GM12878 (cell line): ENCODE results near the gene OPCML. TPM values are rescaled to one million over a fixed set of nuclear protein-coding genes. Genes with fewer than 3 reads are reported as not detected.

ENCODE experiments used
- ATAC-seq: fragments of 200-7000 bp; cut with Tn5 transposase; 3 replicates; pipeline ENCODE4 v1.9.1; 2020; ENCODE audit warnings: mild to moderate bottlenecking, moderate library complexity
- BruUV-seq: library from RNA; stranded (reverse); fragments of 400-500 nt; replicated peaks from 2 replicates; lab custom pipeline; 2021; lab: Mats Ljungman, UMichigan
- CTCF ChIA-PET: fragments of 300-600 bp; sonication (Branson Sonifier 250); formaldehyde crosslinking; extraction: SDS; loops from one replicate; lab custom pipeline; 2021; ENCODE audit warnings: inconsistent platforms; lab: Yijun Ruan, JAX
- POLR2A ChIA-PET: fragments of 350-600 bp; formaldehyde crosslinking; extraction: SDS; loops from one replicate; lab custom pipeline; 2021; ENCODE audit warnings: inconsistent platforms; lab: Charles Lee
- RAD21 ChIA-PET: fragments of 300-600 bp; sonication (Branson Sonifier 250); formaldehyde crosslinking; loops from one replicate; lab custom pipeline; 2023; ENCODE audit warnings: antibody characterized with exemption; ENCODE audit not compliant: unreplicated experiment; lab: Charles Lee
- SMC1A ChIA-PET: fragments of 300-600 bp; sonication (Branson Sonifier 250); formaldehyde crosslinking; loops from one replicate; lab custom pipeline; 2023; ENCODE audit not compliant: unreplicated experiment, uncharacterized antibody; lab: Charles Lee
- DNase-seq: peaks from one replicate; pipeline ENCODE4 v3.0.0-alpha.2; 2011; ENCODE audit warnings: low read depth, low spot score
- FAIRE-seq: peaks from 3 replicates; lab custom pipeline; 2011; peaks lifted over from hg19 to GRCh38; lab: Jason Lieb, UNC
- H2AFZ ChIP-seq: 2 replicates; pipeline ENCODE4 v1.6.0; 2011; ENCODE audit warnings: low read depth, low read length, control low read depth; ENCODE audit not compliant: control insufficient read depth
- H3K27ac ChIP-seq: 2 replicates; pipeline ENCODE4 v1.5.1; 2011; ENCODE audit warnings: control low read depth; ENCODE audit not compliant: control insufficient read depth, insufficient read depth
- H3K27me3 ChIP-seq, 2 experiments: replicated peaks in 1 of 2; 2 replicates each; pipeline versions ENCODE4 v1.6.0 to v1.6.1; 2011; ENCODE audit warnings: low read length in 1 of 2; ENCODE audit not compliant: control insufficient read depth in 2 of 2, insufficient read depth in 2 of 2
- H3K36me3 ChIP-seq, 2 experiments: 2 replicates each; pipeline ENCODE4 v1.5.1; 2011; ENCODE audit warnings: low read length in 1 of 2; ENCODE audit not compliant: control insufficient read depth in 2 of 2, insufficient read depth in 2 of 2
- H3K4me1 ChIP-seq: 2 replicates; pipeline ENCODE4 v1.6.1; 2011; ENCODE audit warnings: mild to moderate bottlenecking, low read length, moderate library complexity, mixed read lengths; ENCODE audit not compliant: control insufficient read depth, insufficient read depth
- H3K4me2 ChIP-seq: 2 replicates; pipeline ENCODE4 v1.6.0; 2011; ENCODE audit warnings: control low read depth; ENCODE audit not compliant: control insufficient read depth, insufficient read depth
- H3K4me3 ChIP-seq: fragments of 200-600 bp; sonication (generic); 2 replicates; pipeline ENCODE4 v1.5.1; 2016
- H3K79me2 ChIP-seq: 2 replicates; pipeline ENCODE4 v1.6.0; 2011; ENCODE audit warnings: low read length; ENCODE audit not compliant: control insufficient read depth, insufficient read depth
- H3K9ac ChIP-seq: 2 replicates; pipeline ENCODE4 v1.8.0; 2011; ENCODE audit warnings: low read length, control low read depth, mixed read lengths; ENCODE audit not compliant: control insufficient read depth, insufficient read depth
- H3K9me3 ChIP-seq: replicated peaks from 3 replicates; pipeline ENCODE4 v1.5.1; 2011; ENCODE audit warnings: mild to moderate bottlenecking, low read length; ENCODE audit not compliant: control insufficient read depth, insufficient read depth
- H4K20me1 ChIP-seq: 2 replicates; pipeline ENCODE4 v1.6.0; 2011; ENCODE audit not compliant: control insufficient read depth, insufficient read depth
- ASH2L ChIP-seq: fragments of 300-600, 200-600 bp; sonication (generic); IDR thresholded peaks from 2 replicates; pipeline ENCODE4 v1.6.1; 2017; ENCODE audit warnings: low read depth, mild to moderate bottlenecking, borderline replicate concordance
- BHLHE40 ChIP-seq, 2 experiments: fragments of 450-650 bp in 1 of 2; IDR thresholded peaks; 2 replicates each; pipeline ENCODE4 v1.6.1; 2011 to 2017; ENCODE audit warnings: low read depth in 2 of 2, borderline replicate concordance in 1 of 2, improper control_type of control experiment in 1 of 2, low read length in 1 of 2, mild to moderate bottlenecking in 1 of 2
- CEBPB ChIP-seq, 2 experiments: fragments of 150-350 bp in 1 of 2; IDR thresholded peaks; 2 replicates each; pipeline ENCODE4 v1.6.1; 2012 to 2014; ENCODE audit warnings: low read depth in 2 of 2, low read length in 2 of 2, borderline replicate concordance in 1 of 2, inconsistent platforms in 1 of 2
- KDM1A ChIP-seq: fragments of 200-600 bp; sonication (generic); IDR thresholded peaks from 2 replicates; pipeline ENCODE4 v1.6.1; 2016; ENCODE audit warnings: borderline replicate concordance
- PAX8 ChIP-seq: fragments of 450-650 bp; IDR thresholded peaks from 2 replicates; pipeline ENCODE4 v1.6.1; 2017; ENCODE audit warnings: mild to moderate bottlenecking, moderate library complexity
- PML ChIP-seq: IDR thresholded peaks from 2 replicates; pipeline ENCODE4 v1.6.1; 2012; ENCODE audit warnings: low read length, inconsistent platforms
- POU2F2 ChIP-seq: IDR thresholded peaks from 3 replicates; pipeline ENCODE4 v1.6.1; 2011; ENCODE audit warnings: low read depth, mild to moderate bottlenecking, low read length, borderline replicate concordance
- SUPT20H ChIP-seq: IDR thresholded peaks from 2 replicates; pipeline ENCODE4 v1.6.1; 2011; ENCODE audit warnings: low read depth, mild to moderate bottlenecking, low read length, moderate library complexity, borderline replicate concordance; ENCODE audit not compliant: control insufficient read depth
- TBL1XR1 ChIP-seq: IDR thresholded peaks from 2 replicates; pipeline ENCODE4 v1.6.1; 2012; ENCODE audit warnings: low read depth, low read length, improper control_type of control experiment
- ZNF274 ChIP-seq: IDR thresholded peaks from one replicate; pipeline ENCODE4 v1.8.0; 2011; ENCODE audit not compliant: insufficient read length, insufficient read depth
- ZNF622 ChIP-seq: fragments of 450-650 bp; IDR thresholded peaks from 2 replicates; pipeline ENCODE4 v1.6.1; 2017; ENCODE audit warnings: mild to moderate bottlenecking, inconsistent platforms
- WGBS: methylation state at CpG from one replicate; pipeline ENCODE4 v1.1.6; 2016; ENCODE audit warnings: low lambda C conversion rate; ENCODE audit not compliant: insufficient replicate concordance, insufficient coverage; ENCODE audit errors: missing lambda C conversion rate; 5-methylcytosine and 5-hydroxymethylcytosine counted together
- in situ Hi-C: fragments of 300-500 bp; cut with MboI; formaldehyde crosslinking; loops from 9 replicates; pipeline ENCODE4 v1.14.3; 2018; ENCODE audit warnings: mixed read lengths
- intact Hi-C: fragments of 100-400 bp; cut with micrococcal nuclease; formaldehyde crosslinking; loops from one replicate; pipeline ENCODE4 v1.14.2; 2022; ENCODE audit not compliant: unreplicated experiment
- polyA plus RNA-seq, 11 experiments: library from polyadenylated mRNA; depleted of rRNA in 4 of 11; unstranded in 6 of 11; stranded (reverse) in 5 of 11; fragments of >200 nt; fragmentation: Nextera tagmentation in 4 of 11; fragmentation: Illumina TruSeq in 1 of 11; extraction: Ambion mirVana in 4 of 11; extraction: Trizol in 1 of 11; gene quantifications; 1 replicate in 1 of 11; 2 replicates in 10 of 11; pipeline versions ENCODE4 v1.2.1 to v1.2.3, GENCODE V29; 2011 to 2016; ENCODE audit warnings: inconsistent platforms in 2 of 11, missing spikeins in 2 of 11, low read depth in 1 of 11
- total RNA-seq, 4 experiments: library from RNA; depleted of rRNA in 3 of 4; stranded (reverse); fragments of >200 nt in 3 of 4; fragmentation: Illumina TruSeq in 1 of 4; extraction: Trizol in 1 of 4; gene quantifications; 2 replicates each; pipeline versions ENCODE4 v1.2.1 to v1.2.3, GENCODE V29; 2013 to 2021

Gene OPCML
- total and polyA plus RNA-seq, 10 of the 15 experiments (the other 5 are each of a cell fraction or from before 2014, with no cell fraction given), result 0.84 TPM; not detected in 9

DNA sequence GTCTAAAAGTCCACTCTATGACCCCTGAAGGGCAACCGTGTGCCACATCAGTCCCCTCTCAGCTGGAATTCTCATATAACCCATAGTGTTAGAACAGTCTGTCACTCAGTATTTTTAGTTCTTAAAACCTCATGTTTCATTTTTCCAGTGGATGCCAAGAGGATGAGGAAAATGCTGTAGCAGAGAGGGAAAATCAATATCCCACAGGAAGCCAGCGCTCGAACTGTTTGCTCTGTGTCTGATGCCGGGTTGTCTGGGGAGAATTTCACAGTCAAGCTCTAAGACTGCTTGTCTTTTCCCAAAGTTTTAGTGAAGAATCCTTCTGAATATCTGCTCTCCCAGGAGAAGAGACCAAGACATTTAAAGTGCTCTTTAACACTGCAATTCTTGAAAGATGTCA lies 360.9 kb downstream of the OPCML start:
- TF ChIP-seq BHLHE40 (IDR thresholded peaks at IDR 0.05; ENCODE audit: borderline replicate concordance in 1 of 2, low read depth in 2 of 2, low read length in 1 of 2), result no peak
- no peak for TF ChIP-seq ZNF622
- no peak for TF ChIP-seq ZNF274
- TF ChIP-seq SUPT20H, result no peak
- TF ChIP-seq KDM1A, result no peak
- TF ChIP-seq PAX8, result no peak
- no peak for TF ChIP-seq POU2F2
- RAD21 ChIA-PET, result no interaction called here

DNA sequence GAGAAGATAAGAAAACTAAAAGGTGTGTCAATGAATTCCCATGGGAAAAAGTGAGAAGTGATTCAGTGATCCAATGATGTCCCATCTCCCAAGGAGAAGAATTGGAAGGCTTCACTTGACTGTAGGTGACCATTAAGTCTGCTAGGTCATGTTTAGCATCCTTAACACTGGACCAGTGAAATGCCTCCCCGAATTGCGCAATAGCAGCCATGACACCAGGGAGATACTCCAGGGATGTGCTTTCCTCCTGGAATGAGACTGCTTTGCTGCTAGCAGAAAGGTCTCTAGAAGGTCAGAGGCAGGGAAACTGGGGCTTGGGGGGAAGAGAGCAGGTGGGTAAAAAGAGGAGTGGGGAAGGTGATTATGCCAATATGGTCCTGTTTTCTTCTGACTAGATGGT lies 364.3 kb downstream of the OPCML start:
- H3K9me3 ChIP-seq, result no peaks in the 10 kb centered on the region
- ChIA-PET POLR2A (no interaction called here), RAD21 (no interaction called here), SMC1A (no interaction called here)
- intact Hi-C loops, result no loop called here
- H3K9ac ChIP-seq, result no peak overlapping the region
- in situ Hi-C loops, result no loop called here
- H3K27me3 ChIP-seq, result no peaks in the 10 kb centered on the region
- no peaks in the 10 kb centered on the region for H4K20me1 ChIP-seq
- H3K4me3 ChIP-seq, result no peak overlapping the region
- BruUV-seq, result no TSS peak
- FAIRE-seq (no peak), DNase-seq (no peak), ATAC-seq (no peak)
- no peak overlapping the region for H3K4me2 ChIP-seq
- no peak overlapping the region for H3K27ac ChIP-seq
- H3K36me3 ChIP-seq, result no peaks in the 10 kb centered on the region
- H3K79me2 ChIP-seq, result no peaks in the 10 kb centered on the region
- TF ChIP-seq ASH2L (no peak), TBL1XR1 (no peak), CEBPB (IDR thresholded peaks at IDR 0.05; ENCODE audit: borderline replicate concordance in 1 of 2, low read depth in 2 of 2, low read length in 2 of 2) (peak in 1 of 2 experiments; percentile 71; a peak in 1 of 4 replicates), SUPT20H (no peak), PML (no peak)
- TF ChIP-seq, all 136 proteins: peak for 1
- WGBS, result 79% methylated on average over 2 of the region's 2 CpGs
- H2AFZ ChIP-seq, result no peak overlapping the region
- H3K4me1 ChIP-seq, result no peaks in the 10 kb centered on the region
- CTCF ChIA-PET, result interaction anchor here (1.2 kb wide), 1 partner anchor 654 kb away, joined by 3 read pairs; no protein-coding TSS in a partner anchor

More for the DNA sequence above, 360.9 kb downstream of the OPCML start:
- WGBS, result 75% methylated on average over 4 of the region's 4 CpGs
- H3K4me1 ChIP-seq, result no peaks in the 10 kb centered on the region
- ChIA-PET CTCF (interaction anchor here (1.4 kb wide), 1 partner anchor 37 kb away, joined by 3 read pairs; no protein-coding TSS in a partner anchor), POLR2A (no interaction called here), SMC1A (interaction anchor here (1.5 kb wide), 1 partner anchor 10 kb away, joined by 3 read pairs; no protein-coding TSS in a partner anchor)
- no peaks in the 10 kb centered on the region for H3K79me2 ChIP-seq
- H3K27me3 ChIP-seq, result no peaks in the 10 kb centered on the region
- H3K4me2 ChIP-seq, result no peak overlapping the region
- intact Hi-C loops, result no loop called here
- H3K9me3 ChIP-seq, result no peaks in the 10 kb centered on the region; the same call in 2 of the 3 replicates
- H4K20me1 ChIP-seq, result no peaks in the 10 kb centered on the region
- in situ Hi-C loops, result no loop called here
- no peak overlapping the region for H3K27ac ChIP-seq
- no peak for FAIRE-seq
- H3K9ac ChIP-seq, result no peak overlapping the region
- ATAC-seq, result no peak
- no peaks in the 10 kb centered on the region for H3K36me3 ChIP-seq
- no peak overlapping the region for H2AFZ ChIP-seq
- no peak overlapping the region for H3K4me3 ChIP-seq
- BruUV-seq, result no TSS peak
- DNase-seq, result no peak
